ENCODE data around the gene BRINP1. TPM values are rescaled to one million over a fixed set of nuclear protein-coding genes. Genes with fewer than 3 reads are reported as not detected.

BRINP1 gene
- total and polyA plus RNA-seq, 2 of the 8 experiments (the other 6 are each of a cell fraction or from before 2014, with no cell fraction given), result 19.5 to 20.5 TPM

DNA sequence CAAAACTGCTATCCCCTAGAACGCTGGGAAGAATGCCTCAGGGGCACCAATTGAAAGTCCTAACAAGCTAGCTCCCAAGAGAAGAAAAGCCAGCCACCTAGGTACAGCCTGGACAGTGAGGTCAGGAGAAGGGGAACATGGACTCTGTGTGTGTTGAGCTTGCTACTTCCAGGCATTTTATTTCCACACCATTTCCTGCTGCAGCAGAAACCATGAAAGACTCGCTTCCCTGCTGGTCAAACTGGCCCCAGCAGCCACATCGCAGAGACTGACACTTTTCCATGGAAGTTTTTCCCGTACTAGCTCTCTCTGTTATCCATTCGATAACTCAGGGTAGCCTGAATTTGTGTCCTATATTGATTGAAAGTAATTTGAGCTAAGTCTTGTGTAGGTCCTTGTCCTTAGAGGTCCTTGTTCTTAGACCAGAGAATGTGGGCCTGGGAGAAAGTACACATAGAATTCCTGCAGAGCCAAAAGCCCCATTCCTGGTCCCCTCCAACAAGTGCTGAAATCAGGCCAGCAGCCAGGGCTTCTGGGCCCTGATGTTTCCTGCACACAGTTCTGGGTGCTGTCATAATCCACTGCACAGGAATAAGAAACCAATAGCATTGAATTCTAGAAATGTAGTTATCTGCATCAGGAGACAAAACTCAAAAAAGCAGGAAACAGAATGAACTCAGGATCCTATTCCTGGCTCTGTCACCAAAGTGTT lies 96.6 kb downstream of the BRINP1 start:
- no peaks in the 10 kb centered on the region for H3K36me3 ChIP-seq (ENCODE audit: control insufficient read depth in 2 of 4, insufficient read depth in 4 of 4, low read length in 3 of 4)
- H3K9me3 ChIP-seq (ENCODE audit: insufficient read depth in 2 of 2, low read depth in 1 of 2, low read length in 1 of 2), result no peaks in the 10 kb centered on the region
- 67% methylated on average over 5 of the region's 5 CpGs; no CpG with 5 or more reads in 1 of the 2 experiments for WGBS, 2 experiments (ENCODE audit: extremely low coverage in 1 of 2, insufficient coverage in 1 of 2, insufficient read length in 1 of 2, insufficient replicate concordance in 2 of 2, low coverage in 1 of 2, low lambda C conversion rate in 2 of 2, missing lambda C conversion rate in 1 of 2)
- FAIRE-seq (no peak), DNase-seq (ENCODE audit: low read depth in 1 of 2, low spot score in 2 of 2) (no peak)
- no peak overlapping the region for H4K91ac ChIP-seq (replicated peaks; ENCODE audit: insufficient read length, low read length)
- no peak overlapping the region for H4K8ac ChIP-seq (ENCODE audit: extremely low read depth, insufficient read depth, low read length)
- no peak overlapping the region for H3K9ac ChIP-seq (replicated peaks in 1 of 4; ENCODE audit: extremely low read depth in 1 of 4, low read depth in 3 of 4, low read length in 3 of 4)
- H2BK20ac ChIP-seq (ENCODE audit: low read length), result peak overlapping the region; percentile 92; the same call in 1 of the 2 replicates
- H3K27me3 ChIP-seq (replicated peaks in 1 of 4; ENCODE audit: control insufficient read depth in 3 of 4, extremely low read depth in 1 of 4, insufficient read depth in 3 of 4, low read length in 3 of 4), result no peaks in the 10 kb centered on the region
- H2BK5ac ChIP-seq (ENCODE audit: low read depth, low read length), result no peak overlapping the region
- H3K14ac ChIP-seq (ENCODE audit: insufficient read length), result no peak overlapping the region
- ChIA-PET POLR2A (ENCODE audit: partially characterized antibody) (interaction anchor here (3.3 kb wide), 1 partner anchor 10 kb away, joined by 17 read pairs; no protein-coding TSS in a partner anchor), CTCF (ENCODE audit: partially characterized antibody) (interaction anchor here (0.6 to 1.4 kb wide), 4 partner anchors 13 to 93 kb away, joined by 3 to 4 read pairs (median 4); no protein-coding TSS in a partner anchor)
- H2BK15ac ChIP-seq (ENCODE audit: low read length), result no peak overlapping the region; the same call in 1 of the 2 replicates
- H2AFZ ChIP-seq (ENCODE audit: low read length), result no peak overlapping the region
- H3K56ac ChIP-seq (replicated peaks; ENCODE audit: insufficient read length, low read depth, low read length), result no peak overlapping the region
- H3K23ac ChIP-seq (ENCODE audit: insufficient read length), result no peak overlapping the region
- no peak overlapping the region for H3K4me3 ChIP-seq (ENCODE audit: extremely low read depth in 1 of 4, insufficient read depth in 2 of 4, low read depth in 3 of 4, low read length in 4 of 4)
- no peak overlapping the region for H3K27ac ChIP-seq (ENCODE audit: low read depth, low read length)
- H4K5ac ChIP-seq (ENCODE audit: insufficient read length, low read depth, low read length), result no peak overlapping the region
- H3K4ac ChIP-seq (replicated peaks; ENCODE audit: insufficient read length, low read depth, low read length), result no peak overlapping the region
- H3K4me2 ChIP-seq (ENCODE audit: insufficient read depth in 1 of 2, low read depth in 2 of 2, low read length in 2 of 2), result no peak overlapping the region
- H3K18ac ChIP-seq (ENCODE audit: extremely low read depth, low read length), result peak overlapping the region; percentile 81; the same call in 1 of the 2 replicates
- peaks cover 0 to 13% (median 8%) of the 10 kb centered on the region in 4 experiments; a peak in 4 of 7 replicates for H3K4me1 ChIP-seq (replicated peaks in 1 of 4; ENCODE audit: control insufficient read depth in 3 of 4, insufficient read depth in 4 of 4, low read length in 3 of 4)
- no peak overlapping the region for H2AK5ac ChIP-seq (ENCODE audit: low read depth, low read length)
- TF ChIP-seq KDM1A (IDR thresholded peaks at IDR 0.05; ENCODE audit: borderline replicate concordance, low read length), result no peak
- no peaks in the 10 kb centered on the region for H3K23me2 ChIP-seq (ENCODE audit: low read depth, low read length)
- H2BK120ac ChIP-seq (replicated peaks; ENCODE audit: low read depth, low read length), result peak overlapping the region; percentile 0
- no peaks in the 10 kb centered on the region for H3K79me1 ChIP-seq (ENCODE audit: low read depth, low read length)
- no peaks in the 10 kb centered on the region for H4K20me1 ChIP-seq (replicated peaks in 1 of 2; ENCODE audit: control insufficient read depth in 1 of 2, insufficient read depth in 2 of 2, low read length in 2 of 2)
- H2BK12ac ChIP-seq (ENCODE audit: low read depth, low read length), result no peak overlapping the region
- peaks cover 0 to 2% of the 10 kb centered on the region in 2 experiments; a peak in 1 of 4 replicates for H3K79me2 ChIP-seq (ENCODE audit: control insufficient read depth in 1 of 2, insufficient read depth in 2 of 2, low read length in 2 of 2)
